Measurements from ENCODE around the gene THUMPD3. TPM values are rescaled to one million over a fixed set of nuclear protein-coding genes. Genes with fewer than 3 reads are reported as not detected.

THUMPD3 gene
- total RNA-seq, 3 donors from 2014 or later (not counting 1 experiment from before 2014, with no cell fraction given) = 44.0 to 48.8 (median 46.3) TPM

DNA sequence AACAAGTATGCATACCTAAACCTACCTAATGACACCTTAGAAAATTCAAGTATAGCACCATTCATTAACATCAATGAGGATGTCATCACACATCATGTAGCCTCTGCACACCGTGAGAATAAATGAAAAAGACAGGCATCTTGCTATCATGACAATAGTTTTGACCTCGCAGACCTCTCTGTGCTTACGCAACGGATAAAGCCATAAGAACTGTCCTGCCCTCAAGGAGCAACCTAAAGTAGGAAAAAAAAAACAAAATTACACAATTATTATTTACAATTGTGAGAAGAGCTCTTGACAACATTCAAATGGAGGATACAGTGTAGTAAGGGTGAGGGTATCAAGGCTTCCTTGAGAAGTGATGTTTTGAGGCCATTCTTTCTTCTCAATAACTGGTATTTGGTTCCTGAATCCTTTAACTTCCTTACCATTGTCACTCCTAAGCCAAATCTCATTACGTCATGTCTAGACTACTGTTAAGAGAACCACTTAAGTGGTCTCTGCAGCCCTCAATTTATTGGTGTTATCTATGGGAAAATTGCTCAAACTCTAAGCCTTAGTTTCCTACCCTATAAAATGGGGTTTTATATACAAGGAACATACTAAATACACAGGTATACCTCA, 27.5 kb downstream of the THUMPD3 start:
- H3K4me1 Mint-ChIP-seq = peaks cover 33 to 42% of the 10 kb centered on the region in 2 donors
- H3K4me3 ChIP-seq (ENCODE audit: low read length) = no peak overlapping the region
- no peaks in the 10 kb centered on the region for H3K27me3 Mint-ChIP-seq (ENCODE audit: low read depth in 2 of 2)
- H3K4me3 Mint-ChIP-seq = no peak overlapping the region
- H3K36me3 Mint-ChIP-seq = peaks cover 25% of the 10 kb centered on the region
- H3K36me3 ChIP-seq (ENCODE audit: control insufficient read depth, insufficient read depth, low read length) = peaks cover 79% of the 10 kb centered on the region
- 98% methylated on average over 3 of the region's 5 CpGs for WGBS (ENCODE audit: insufficient coverage)
- TF ChIP-seq, protein P1, sequence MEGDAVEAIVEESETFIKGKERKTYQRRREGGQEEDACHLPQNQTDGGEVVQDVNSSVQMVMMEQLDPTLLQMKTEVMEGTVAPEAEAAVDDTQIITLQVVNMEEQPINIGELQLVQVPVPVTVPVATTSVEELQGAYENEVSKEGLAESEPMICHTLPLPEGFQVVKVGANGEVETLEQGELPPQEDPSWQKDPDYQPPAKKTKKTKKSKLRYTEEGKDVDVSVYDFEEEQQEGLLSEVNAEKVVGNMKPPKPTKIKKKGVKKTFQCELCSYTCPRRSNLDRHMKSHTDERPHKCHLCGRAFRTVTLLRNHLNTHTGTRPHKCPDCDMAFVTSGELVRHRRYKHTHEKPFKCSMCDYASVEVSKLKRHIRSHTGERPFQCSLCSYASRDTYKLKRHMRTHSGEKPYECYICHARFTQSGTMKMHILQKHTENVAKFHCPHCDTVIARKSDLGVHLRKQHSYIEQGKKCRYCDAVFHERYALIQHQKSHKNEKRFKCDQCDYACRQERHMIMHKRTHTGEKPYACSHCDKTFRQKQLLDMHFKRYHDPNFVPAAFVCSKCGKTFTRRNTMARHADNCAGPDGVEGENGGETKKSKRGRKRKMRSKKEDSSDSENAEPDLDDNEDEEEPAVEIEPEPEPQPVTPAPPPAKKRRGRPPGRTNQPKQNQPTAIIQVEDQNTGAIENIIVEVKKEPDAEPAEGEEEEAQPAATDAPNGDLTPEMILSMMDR (IDR thresholded peaks at IDR 0.05) = no peak
- no peaks in the 10 kb centered on the region for H3K27me3 ChIP-seq (ENCODE audit: control insufficient read depth, insufficient read depth, low read length)
- no peak overlapping the region for H3K27ac ChIP-seq (ENCODE audit: low read length)
- no peaks in the 10 kb centered on the region for H3K9me3 ChIP-seq (ENCODE audit: control insufficient read depth, insufficient read depth, low read length)
- intact Hi-C loops (cut with micrococcal nuclease) = no loop called here
- H3K9me3 Mint-ChIP-seq = no peaks in the 10 kb centered on the region
- ATAC-seq = no peak
- H3K27ac Mint-ChIP-seq = peak overlapping the region; percentile 77 to 99
- DNase-seq = no peak
- H3K4me1 ChIP-seq (ENCODE audit: control insufficient read depth, insufficient read depth, low read length) = peaks cover 7% of the 10 kb centered on the region

DNA sequence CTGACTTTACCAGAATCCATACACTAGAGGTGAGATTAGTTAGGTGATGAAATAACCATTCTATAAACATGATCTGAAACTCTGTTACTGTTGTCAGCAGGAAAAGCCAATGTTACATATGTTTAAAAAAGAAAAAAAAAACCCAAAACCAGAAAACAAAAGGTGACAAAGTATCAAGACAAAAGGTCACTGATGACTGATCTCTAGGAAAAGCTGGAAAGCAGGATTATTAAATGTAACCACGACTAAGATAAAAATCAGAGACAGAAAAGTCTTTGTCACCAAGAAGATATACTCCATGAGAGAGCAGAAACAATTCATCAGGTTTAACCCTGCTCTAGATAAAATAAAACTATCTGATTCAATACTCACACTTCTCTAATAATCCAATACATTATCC, 29.2 kb downstream of the THUMPD3 start:
- no peak overlapping the region for H3K27ac ChIP-seq (ENCODE audit: low read length)
- TF ChIP-seq, protein P1 (IDR thresholded peaks at IDR 0.05) = no peak
- WGBS (ENCODE audit: insufficient coverage) = no CpG with 5 or more reads among the region's 1 CpG
- no peaks in the 10 kb centered on the region for H3K9me3 ChIP-seq (ENCODE audit: control insufficient read depth, insufficient read depth, low read length)
- Mint-ChIP-seq H3K36me3 (peaks cover 25% of the 10 kb centered on the region), H3K4me1 (peaks cover 40 to 49% of the 10 kb centered on the region in 2 donors), H3K27me3 (ENCODE audit: low read depth in 2 of 2) (no peaks in the 10 kb centered on the region), H3K9me3 (no peaks in the 10 kb centered on the region), H3K27ac (peak overlapping the region; percentile 77 to 99), H3K4me3 (peak overlapping the region; percentile 21)
- intact Hi-C loops (cut with micrococcal nuclease) = no loop called here
- H3K36me3 ChIP-seq (ENCODE audit: control insufficient read depth, insufficient read depth, low read length) = peaks cover 63% of the 10 kb centered on the region
- no peak overlapping the region for H3K4me3 ChIP-seq (ENCODE audit: low read length)
- H3K4me1 ChIP-seq (ENCODE audit: control insufficient read depth, insufficient read depth, low read length) = peaks cover 13% of the 10 kb centered on the region
- no peaks in the 10 kb centered on the region for H3K27me3 ChIP-seq (ENCODE audit: control insufficient read depth, insufficient read depth, low read length)
- ATAC-seq (no peak), DNase-seq (no peak)

DNA sequence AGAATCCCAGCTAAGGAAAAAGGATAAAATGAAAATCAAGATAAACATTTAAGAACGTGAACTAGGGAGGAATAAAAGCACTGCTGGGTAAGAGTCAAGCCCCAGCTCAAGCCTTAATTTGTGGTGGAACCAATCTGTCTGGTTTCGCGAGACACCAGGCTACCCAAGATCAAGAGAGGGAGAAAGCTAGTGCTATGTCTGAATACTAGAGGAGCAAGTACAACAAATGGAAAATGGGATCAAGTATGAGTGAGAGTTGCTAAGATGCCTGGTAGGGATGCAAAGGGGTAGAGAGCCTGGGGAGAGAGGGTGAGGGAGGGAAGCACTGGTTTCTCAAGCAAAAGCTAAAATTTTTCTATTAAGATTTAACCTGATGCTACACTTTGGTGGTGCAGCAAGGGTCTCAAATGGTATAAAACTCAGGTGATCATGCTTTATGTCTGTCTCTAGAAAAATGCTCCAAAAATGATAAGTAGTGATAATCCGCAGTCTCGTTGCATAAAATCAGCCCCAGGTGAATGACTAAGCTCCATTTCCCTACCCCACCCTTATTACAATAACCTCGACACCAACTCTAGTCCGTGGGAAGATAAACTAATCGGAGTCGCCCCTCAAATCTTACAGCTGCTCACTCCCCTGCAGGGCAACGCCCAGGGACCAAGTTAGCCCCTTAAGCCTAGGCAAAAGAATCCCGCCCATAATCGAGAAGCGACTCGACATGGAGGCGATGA, 32.9 kb downstream of the THUMPD3 start:
- no peaks in the 10 kb centered on the region for H3K9me3 ChIP-seq (ENCODE audit: control insufficient read depth, insufficient read depth, low read length)
- peak overlapping the region; percentile 99 for H3K27ac Mint-ChIP-seq
- peaks cover 64 to 74% of the 10 kb centered on the region in 2 donors for H3K4me1 Mint-ChIP-seq
- no peaks in the 10 kb centered on the region for H3K9me3 Mint-ChIP-seq
- intact Hi-C loops (cut with micrococcal nuclease) = loop anchor here (1.0 to 5.0 kb wide), 3 partner anchors 33 to 337 kb away; partner anchors contain the start of genes BRPF1 and MTMR14
- no peaks in the 10 kb centered on the region for H3K27me3 ChIP-seq (ENCODE audit: control insufficient read depth, insufficient read depth, low read length)
- peaks cover 26% of the 10 kb centered on the region for H3K36me3 ChIP-seq (ENCODE audit: control insufficient read depth, insufficient read depth, low read length)
- H3K4me1 ChIP-seq (ENCODE audit: control insufficient read depth, insufficient read depth, low read length) = peaks cover 25% of the 10 kb centered on the region
- DNase-seq (peak in 1 of 2 donors; percentile 23), ATAC-seq (no peak)
- H3K27me3 Mint-ChIP-seq (ENCODE audit: low read depth in 2 of 2) = no peaks in the 10 kb centered on the region
- H3K27ac ChIP-seq (ENCODE audit: low read length) = peak overlapping the region; percentile 96
- TF ChIP-seq, protein P1 (IDR thresholded peaks at IDR 0.05) = no peak
- peak overlapping the region; percentile 74 for H3K4me3 ChIP-seq (ENCODE audit: low read length)
- peaks cover 17% of the 10 kb centered on the region for H3K36me3 Mint-ChIP-seq
- peak overlapping the region; percentile 86 for H3K4me3 Mint-ChIP-seq
- 8% methylated on average over 15 of the region's 15 CpGs for WGBS (ENCODE audit: insufficient coverage)
